ENCODE measurements around the gene POLR2C. TPM values are rescaled to one million over a fixed set of nuclear protein-coding genes. Genes with fewer than 3 reads are reported as not detected.

Gene POLR2C
- total RNA-seq, 1 donor from 2014 or later, result 56.6 TPM

GRCh38 chr16:57518922-57519321 lies 56.4 kb downstream of the POLR2C start:
- TF ChIP-seq, protein P1, sequence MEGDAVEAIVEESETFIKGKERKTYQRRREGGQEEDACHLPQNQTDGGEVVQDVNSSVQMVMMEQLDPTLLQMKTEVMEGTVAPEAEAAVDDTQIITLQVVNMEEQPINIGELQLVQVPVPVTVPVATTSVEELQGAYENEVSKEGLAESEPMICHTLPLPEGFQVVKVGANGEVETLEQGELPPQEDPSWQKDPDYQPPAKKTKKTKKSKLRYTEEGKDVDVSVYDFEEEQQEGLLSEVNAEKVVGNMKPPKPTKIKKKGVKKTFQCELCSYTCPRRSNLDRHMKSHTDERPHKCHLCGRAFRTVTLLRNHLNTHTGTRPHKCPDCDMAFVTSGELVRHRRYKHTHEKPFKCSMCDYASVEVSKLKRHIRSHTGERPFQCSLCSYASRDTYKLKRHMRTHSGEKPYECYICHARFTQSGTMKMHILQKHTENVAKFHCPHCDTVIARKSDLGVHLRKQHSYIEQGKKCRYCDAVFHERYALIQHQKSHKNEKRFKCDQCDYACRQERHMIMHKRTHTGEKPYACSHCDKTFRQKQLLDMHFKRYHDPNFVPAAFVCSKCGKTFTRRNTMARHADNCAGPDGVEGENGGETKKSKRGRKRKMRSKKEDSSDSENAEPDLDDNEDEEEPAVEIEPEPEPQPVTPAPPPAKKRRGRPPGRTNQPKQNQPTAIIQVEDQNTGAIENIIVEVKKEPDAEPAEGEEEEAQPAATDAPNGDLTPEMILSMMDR (IDR thresholded peaks at IDR 0.05), result no peak
- no peaks in the 10 kb centered on the region for H3K27me3 Mint-ChIP-seq
- POLR2A ChIA-PET, result interaction anchor here (1.9 to 4.0 kb wide), 3 partner anchors 18 to 101 kb away, joined by 4 to 22 read pairs (median 16); partner anchors contain the start of gene CCDC102A
- H3K36me3 Mint-ChIP-seq (ENCODE audit: low read depth), result peaks cover 46% of the 10 kb centered on the region
- peaks cover 32% of the 10 kb centered on the region for H3K4me1 Mint-ChIP-seq
- no peaks in the 10 kb centered on the region for H3K9me3 Mint-ChIP-seq
- ATAC-seq (ENCODE audit: low read depth), result no peak
- intact Hi-C loops (cut with micrococcal nuclease), result loop anchor here (1.0 kb wide), 6 partner anchors 11 to 219 kb away; partner anchors contain the start of gene POLR2C
- H3K27ac Mint-ChIP-seq, result no peak overlapping the region
- CTCF ChIA-PET, result interaction anchor here (1.2 to 5.5 kb wide), 13 partner anchors 12 to 216 kb away, joined by 3 to 51 read pairs (median 5); partner anchors contain the start of gene ADGRG5
- no peak overlapping the region for H3K4me3 Mint-ChIP-seq
- DNase-seq, result no peak

GRCh38 chr16:57519796-57520360 lies 57.4 kb downstream of the POLR2C start:
- H3K9me3 Mint-ChIP-seq, result no peaks in the 10 kb centered on the region
- H3K27ac Mint-ChIP-seq, result no peak overlapping the region
- intact Hi-C loops (cut with micrococcal nuclease), result loop anchor here (1.0 to 5.0 kb wide), 7 partner anchors 10 to 220 kb away; partner anchors contain the start of gene POLR2C
- POLR2A ChIA-PET, result interaction anchor here (0.6 to 4.0 kb wide), 9 partner anchors 8 to 219 kb away, joined by 3 to 22 read pairs (median 5); partner anchors contain the start of genes ADGRG5, CCDC102A, CIAPIN1 and COQ9
- H3K36me3 Mint-ChIP-seq (ENCODE audit: low read depth), result peaks cover 39% of the 10 kb centered on the region
- no peaks in the 10 kb centered on the region for H3K27me3 Mint-ChIP-seq
- H3K4me3 Mint-ChIP-seq, result no peak overlapping the region
- peak; percentile 80 for ATAC-seq (ENCODE audit: low read depth)
- TF ChIP-seq, protein P1 (IDR thresholded peaks at IDR 0.05), result peak; percentile 96
- CTCF ChIA-PET, result interaction anchor here (0.6 to 5.5 kb wide), 36 partner anchors 9 to 437 kb away, joined by 3 to 51 read pairs (median 4); partner anchors contain the start of genes ADGRG5, CCDC102A, CIAPIN1 and COQ9
- peaks cover 40% of the 10 kb centered on the region for H3K4me1 Mint-ChIP-seq
- DNase-seq, result peak; percentile 68

Other genes with a start within 250 kb of the POLR2C start
- gene ARL2BP, start 217.4 kb upstream of the POLR2C start, total RNA-seq, result 27.1 and 29.4 TPM in 2 replicates
- gene PLLP, start 178.0 kb upstream of the POLR2C start, total RNA-seq, result not detected in 2 replicates
- gene CCL22, start 103.9 kb upstream of the POLR2C start, total RNA-seq, result 276 and 288 TPM in 2 replicates
- 0.27 and 0.31 TPM in 2 replicates for gene CX3CL1, start 90.2 kb upstream of the POLR2C start, total RNA-seq
- 6.7 and 7.0 TPM in 2 replicates for gene CCL17, start 57.9 kb upstream of the POLR2C start, total RNA-seq
- 47.1 and 52.3 TPM in 2 replicates for gene CIAPIN1, start 15.3 kb upstream of the POLR2C start, total RNA-seq
- gene COQ9, start 15.2 kb upstream of the POLR2C start, total RNA-seq, result 30.4 and 34.1 TPM in 2 replicates
- gene DOK4, start 23.8 kb downstream of the POLR2C start, total RNA-seq, result 0.66 and 0.73 TPM in 2 replicates
- gene CCDC102A, start 73.9 kb downstream of the POLR2C start, total RNA-seq, result 15.5 TPM in 2 replicates
- 22.2 and 23.0 TPM in 2 replicates for gene ADGRG5, start 80.0 kb downstream of the POLR2C start, total RNA-seq
- gene ADGRG1, start 166.0 kb downstream of the POLR2C start, total RNA-seq, result 0.13 and 0.15 TPM in 2 replicates
- gene ADGRG3, start 205.6 kb downstream of the POLR2C start, total RNA-seq, result not detected in 2 replicates
- gene DRC7, start 232.1 kb downstream of the POLR2C start, total RNA-seq, result not detected in 2 replicates